GM19324 (cell line): ENCODE measurements around the gene DENND1A.

ENCODE experiments used
- ATAC-seq: cut with Tn5 transposase; IDR thresholded peaks from one replicate; pipeline ENCODE4 v1.9.1; 2021; ENCODE audit warnings: mild to moderate bottlenecking, moderate library complexity; ENCODE audit not compliant: unreplicated experiment, low FRiP score

The DENND1A gene

DNA sequence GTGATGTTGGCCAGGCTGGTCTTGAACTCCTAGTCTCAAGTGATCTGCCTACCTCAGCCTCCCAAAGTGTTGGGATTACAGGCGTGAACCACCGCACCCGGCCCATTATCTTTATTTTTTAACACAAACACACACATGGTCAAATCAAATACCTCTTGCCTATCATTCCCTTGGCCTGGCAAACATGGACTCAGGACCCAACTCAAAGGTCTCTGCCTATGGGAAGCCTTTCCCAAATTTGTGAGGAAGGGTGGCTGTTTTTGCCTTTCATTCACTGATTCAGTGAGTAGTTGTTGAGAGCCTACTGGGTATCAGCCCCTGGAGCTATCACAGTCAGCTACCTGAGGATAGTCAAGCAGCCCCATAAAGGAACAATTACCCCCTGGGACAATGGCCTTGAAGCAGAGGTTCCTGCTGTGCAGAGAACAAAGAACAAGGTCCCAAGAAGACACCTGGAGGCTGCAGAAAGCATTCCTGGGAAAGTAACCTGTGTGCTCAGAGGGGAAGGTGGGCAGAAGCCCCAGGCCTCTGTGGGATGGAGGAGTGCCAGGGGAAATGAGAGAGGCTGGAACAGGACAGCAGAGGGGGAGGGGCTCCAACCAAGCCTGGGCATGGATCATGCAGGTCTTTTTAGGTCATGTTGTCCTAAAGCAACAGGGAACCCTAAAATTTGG is 447.5 kb downstream of the DENND1A start:
- ATAC-seq = no peak

DNA sequence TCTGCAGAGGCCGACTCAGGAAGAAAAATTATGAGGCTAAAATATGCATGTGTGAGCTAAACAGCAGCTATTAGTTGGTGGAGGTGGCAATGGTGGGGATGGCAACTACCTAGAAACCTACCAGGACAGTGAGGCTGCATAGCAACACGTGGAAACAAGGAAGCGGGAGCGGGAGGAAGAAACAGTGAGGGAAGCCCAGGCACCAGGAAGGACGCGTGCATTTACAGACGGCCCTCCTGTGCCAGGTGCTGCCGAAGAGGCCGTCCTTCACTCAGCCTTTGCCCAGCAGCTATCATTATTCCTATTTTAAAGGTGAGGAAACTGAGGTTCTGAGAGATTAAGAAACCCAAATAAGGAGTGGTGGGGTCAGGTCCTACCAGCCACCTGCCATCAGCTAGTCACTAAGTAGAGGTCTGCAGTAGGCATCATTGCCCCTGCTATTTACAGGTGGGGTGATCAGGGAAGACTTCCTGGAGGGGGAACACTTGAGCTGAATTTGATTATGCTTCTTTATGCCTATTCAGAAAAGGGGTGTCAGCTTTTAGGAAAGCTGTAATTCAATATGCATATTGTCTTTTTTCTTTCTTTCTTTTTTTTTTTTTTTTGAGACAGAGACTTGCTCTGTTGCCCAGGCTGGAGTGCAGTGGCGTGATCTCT is 448.6 kb downstream of the DENND1A start:
- no peak for ATAC-seq

DNA sequence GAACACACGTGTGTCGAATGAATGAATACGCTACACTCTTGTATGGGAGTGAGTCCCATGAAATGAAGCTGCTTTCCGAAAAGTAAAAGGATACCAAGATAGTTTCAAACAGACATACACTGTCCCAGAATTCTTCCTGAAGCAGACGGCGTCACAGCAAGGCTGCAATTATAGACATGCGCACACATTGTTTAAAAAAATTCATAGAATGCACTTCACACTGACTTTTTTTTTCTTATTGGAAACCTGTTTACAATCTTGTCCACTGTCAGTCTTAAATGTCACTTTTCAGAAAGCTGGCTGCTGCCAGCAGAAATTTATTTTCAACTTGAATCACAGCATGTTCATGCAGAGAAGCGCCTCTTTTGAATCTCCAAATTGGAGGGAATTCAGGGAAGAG is 449.1 kb downstream of the DENND1A start:
- no peak for ATAC-seq

DNA sequence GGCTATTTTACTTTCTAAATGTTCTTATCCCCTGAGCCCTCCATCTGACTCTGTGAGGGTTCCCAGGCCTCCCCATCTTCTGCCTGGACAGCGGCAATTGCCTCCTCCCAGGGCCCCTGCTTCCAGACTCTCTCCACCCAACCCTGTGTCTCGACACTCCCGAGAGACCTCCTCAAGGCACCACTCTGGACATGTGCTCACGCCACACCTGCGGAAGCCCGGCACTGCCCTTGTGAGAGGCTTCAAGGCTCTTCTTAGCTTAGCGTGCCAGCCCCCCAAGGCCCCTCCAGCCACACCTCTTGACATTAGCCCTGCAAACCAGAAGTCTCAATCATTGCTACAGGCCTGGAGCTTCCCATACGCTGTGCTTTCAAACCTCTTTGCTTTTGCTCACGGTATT is 449.8 kb downstream of the DENND1A start:
- ATAC-seq = no peak

DNA sequence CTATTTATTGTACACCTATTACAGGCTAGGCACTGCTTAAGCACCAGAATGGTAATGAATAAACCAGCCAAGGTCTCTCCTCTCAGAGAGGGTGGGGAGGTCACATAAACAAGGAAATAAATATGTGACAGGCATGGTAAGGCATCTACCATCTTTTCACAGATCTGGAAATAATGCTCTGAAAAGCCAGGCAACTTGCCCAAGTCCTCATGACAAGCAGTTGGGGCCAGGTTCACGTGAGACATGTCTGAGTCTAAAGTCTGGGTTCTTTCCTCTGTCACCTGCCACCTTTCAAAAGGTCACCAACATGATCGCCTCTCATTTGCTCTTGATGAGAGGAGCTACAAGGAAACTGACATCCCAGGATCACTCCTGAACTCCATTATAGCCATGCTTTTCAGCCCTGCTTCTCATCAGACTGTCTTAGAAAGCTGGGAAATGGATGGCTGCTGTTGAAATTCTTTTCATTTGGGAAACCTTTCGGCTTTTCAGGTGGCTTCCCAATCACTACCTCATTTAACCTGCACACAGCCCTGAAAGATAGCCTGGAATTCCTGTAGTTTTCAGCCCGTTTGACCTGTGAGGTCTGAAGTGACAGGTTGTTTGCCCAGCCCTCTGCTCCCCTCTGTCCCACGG is 450.8 kb downstream of the DENND1A start:
- no peak for ATAC-seq

DNA sequence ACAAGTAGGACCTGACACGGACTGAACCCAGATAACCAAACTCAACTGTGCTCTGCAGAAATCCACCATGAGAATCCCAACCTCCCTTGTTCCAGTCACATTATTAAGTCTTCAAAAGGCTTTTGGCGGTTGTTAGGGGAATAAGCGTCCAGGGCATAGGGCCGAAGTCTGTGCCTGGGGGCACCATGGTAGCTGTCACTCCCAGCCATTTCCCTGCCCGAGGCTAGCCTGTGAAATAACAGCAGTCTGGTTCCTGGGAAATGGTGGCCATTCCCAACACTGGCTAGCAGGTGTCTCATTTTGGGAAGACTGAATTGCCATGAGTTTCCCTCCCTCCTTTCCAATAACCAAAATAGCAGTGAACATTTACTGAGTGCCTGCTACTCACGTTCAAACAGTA is 451.8 kb downstream of the DENND1A start:
- no peak for ATAC-seq

DNA sequence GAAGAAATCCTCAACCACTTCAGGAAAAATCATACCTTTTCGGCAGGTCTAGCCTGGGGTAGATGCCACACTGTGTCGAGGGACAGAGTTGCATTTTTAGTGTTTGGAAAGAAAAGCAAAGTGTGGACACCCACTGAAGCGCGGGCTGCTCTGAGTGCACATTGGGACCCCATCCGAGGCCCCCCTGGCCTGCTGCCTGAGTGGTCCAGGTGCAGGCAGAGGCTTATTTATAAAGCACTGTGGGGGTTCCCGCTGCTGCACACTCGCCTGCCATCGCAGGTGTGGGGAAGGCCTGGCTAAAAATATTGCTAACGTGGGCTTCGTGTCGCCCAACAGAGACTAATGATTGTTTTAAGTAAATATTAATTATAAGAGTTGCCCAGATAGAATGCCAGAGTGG is 454.5 kb downstream of the DENND1A start:
- no peak for ATAC-seq

DNA sequence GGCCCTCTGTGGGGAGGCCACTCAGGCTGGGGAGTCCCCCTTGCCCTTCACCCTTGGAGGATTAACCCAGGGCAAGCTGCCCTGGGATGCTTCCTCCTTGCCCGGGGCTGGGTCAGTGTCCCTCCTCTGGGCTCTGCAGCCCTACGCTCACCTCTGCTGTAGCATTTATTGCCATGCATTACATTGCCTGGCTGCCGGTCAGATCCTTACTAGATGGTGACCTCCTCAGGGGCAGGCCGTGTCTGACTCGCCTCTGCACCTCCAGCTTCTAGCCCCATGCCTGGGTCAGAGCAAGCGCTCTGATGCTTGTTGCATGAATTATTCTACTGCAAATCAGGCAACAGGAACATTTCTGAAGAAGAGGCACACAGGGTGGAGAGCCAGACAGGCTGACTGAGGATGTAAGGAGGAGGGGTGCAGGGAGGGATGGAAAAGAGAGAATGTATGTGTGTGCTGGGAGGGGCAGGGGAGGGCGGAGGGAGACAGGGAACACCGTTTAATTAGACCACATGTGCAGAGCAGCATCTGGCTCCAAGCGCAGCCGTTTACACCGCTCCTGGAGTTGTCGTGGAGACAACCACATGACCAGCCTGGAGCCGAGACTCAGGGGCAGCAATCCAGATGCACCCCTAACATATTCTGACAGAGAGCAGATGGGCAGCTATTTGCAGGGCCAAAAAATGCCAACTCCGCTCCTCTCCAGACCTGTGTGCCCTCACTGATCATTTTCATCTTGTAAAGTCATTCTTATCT is 456.9 kb downstream of the DENND1A start:
- ATAC-seq = no peak

DNA sequence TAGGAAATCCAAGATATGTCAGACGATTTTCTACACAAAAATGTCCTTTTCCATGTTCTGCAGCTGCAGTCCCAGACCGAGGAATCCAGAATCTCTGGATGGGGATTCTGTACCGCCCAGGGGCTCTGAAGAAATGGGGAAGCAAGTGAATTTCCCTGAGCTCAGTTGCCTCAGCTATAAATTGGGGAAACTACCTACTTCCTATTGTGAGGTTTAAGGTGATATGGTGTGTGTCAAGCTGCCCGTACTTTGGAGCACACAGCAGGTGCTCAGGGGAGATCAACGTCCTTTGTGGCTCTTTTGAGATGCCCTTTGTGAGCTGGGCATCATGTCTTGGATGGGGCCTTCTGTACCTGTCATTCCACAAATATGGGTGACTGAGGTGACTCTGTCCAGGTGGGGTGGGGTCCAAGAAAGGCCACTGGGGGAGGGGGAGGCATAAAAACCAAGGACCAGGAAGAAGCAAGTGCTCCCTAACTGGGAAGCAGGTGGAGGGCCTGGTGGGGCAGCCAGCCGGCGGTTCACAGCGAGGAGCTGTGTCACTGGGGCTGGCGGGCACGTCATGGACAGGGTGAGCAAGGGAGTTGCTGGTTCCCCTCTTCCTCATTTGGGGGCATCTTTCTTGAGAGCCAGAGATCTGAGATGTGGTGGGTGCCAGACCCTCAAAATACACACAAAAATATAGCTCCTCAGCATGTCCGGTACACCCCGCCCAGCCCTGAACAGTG is 457.9 kb downstream of the DENND1A start:
- no peak for ATAC-seq

DNA sequence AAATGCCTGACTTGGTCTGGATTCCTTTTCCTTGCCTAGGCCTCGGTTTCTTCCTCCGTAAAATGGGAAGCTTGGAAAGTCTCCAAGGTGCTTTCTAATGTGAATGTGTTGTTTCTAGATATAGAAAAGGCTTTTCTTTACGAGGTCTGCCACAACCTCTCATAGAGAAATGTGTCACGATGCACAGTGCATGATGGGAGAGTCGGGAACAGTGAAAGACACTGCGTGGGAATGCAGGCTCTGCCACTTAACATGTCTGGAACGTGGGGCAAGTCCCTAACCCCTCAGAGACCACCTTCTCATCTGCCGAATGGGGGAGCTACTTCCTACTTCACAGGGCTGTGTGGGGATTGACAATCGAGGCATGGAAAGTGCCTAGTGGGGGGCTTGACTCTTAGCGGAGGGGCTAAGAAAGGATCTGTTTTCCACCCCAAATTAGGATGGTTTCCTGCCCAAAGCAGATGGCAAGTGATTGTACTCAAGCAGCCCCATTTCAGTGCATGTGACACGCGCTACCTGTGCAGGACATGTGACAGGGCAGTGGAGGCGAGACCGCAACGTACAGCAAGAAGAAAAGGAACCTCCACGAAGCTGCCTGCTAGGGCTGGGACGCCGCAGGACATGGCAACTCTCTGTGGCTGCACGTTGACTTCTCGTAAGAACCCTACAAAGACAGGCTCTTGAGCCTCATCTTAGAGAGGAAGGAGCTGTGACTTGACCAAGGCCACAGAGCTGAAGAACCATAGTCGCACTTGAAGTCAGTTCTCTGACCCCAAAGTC is 458.7 kb downstream of the DENND1A start:
- ATAC-seq = no peak

DNA sequence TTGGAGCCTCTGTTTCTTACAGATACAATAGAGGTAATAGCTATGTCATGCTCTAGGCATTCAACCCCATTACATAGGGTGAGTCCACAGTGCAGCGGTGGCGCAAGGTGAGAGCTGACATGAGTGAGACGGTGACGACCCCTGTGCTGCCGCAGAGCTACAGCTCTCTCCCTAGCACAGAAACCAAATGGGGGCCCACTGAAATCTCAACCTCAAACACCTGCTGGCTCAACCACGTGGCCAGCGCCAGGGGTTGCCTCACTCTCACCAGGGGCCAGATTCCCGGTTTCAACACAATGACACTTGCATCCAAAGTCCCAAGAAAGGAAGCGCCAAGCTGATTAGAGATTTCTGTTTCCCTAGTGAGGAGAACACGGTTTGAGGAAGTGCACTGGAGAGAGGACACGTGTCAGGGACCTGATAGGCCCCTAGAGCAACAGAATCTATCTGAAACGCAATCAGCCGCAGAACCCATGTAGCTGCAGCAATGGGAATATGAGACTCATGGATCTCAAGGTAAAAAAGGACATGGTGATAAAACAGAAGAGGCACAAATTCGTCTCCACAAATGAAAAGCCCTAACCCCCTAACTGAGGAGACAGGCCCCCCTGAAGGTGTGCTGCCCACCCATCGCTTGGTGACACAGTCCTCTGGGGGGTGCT is 459.7 kb downstream of the DENND1A start:
- ATAC-seq = no peak

DNA sequence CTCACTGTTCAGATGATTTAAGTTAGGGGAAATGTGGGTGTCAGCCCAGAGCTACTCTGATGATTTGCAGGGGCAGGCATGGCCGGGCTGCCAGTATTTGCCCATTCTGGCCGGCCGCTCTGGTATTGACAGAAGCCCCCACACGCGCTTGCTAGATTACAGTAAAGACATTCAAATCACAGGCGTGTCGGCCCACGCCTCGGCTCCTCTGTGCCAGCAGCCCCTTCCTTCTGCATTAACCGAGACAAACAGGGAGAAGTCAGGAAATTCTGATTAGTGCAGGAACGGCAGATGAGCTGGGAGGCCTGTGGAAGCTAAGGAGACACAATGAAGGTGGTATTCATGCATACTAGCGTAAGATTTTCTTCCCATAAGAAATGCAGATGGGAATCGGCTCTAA is 460.6 kb downstream of the DENND1A start:
- no peak for ATAC-seq

DNA sequence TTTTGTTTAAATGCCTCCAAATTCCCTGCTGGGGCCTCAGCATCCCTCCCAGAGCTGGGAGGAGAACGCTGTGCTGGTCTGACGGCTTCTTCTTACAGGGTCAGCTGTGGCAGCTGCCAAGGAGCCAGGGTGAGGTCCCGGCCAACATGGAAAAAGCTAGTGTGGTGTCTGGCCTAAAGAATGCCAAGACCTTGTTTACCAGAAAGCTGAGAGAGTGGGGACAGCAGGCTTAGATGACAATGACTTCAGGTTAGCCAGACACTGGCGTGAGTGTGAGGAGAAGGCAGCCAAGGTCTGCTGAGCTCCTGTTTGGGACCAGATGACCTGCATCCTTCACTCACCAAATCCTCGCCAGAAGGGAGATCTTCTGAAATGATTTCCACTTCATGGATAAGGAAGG is 461.4 kb downstream of the DENND1A start:
- no peak for ATAC-seq

DNA sequence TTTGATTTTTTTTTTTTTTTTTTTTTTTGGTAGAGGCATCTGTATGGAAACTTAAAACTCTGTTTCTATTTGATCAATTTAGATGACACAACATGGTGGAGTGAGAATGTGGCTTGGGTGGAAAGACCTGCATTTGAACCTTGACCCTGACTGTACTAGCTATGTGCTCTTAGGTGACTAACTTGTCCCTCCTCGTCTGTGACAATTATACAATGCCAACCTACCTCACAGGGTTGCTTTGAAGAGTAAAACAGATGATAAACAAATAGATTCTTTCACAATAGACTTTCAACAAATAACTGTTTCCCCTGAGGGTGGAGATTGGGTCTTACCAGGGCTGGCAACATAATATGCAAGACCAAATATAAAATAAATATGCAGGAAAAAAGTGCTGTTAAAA is 464.6 kb downstream of the DENND1A start:
- ATAC-seq = no peak

DNA sequence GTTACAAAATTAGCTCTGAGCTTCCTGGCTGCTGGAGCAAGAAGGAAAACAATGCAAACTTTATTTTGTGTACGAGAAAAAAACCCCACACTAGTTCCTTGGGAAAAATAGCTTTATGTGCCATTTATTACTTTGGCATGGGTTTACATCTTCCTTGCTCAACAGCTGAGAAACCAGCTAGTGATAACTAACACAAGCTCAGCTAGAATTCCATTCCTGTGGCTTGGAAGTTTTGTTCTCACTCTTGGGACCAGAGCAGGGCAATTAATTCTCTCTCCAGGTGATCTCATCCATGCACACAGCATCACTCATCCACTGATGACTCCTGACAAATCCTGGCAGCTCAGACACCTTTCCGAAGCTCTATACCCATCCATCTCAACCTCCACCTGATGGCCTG is 469.8 kb downstream of the DENND1A start:
- no peak for ATAC-seq

DNA sequence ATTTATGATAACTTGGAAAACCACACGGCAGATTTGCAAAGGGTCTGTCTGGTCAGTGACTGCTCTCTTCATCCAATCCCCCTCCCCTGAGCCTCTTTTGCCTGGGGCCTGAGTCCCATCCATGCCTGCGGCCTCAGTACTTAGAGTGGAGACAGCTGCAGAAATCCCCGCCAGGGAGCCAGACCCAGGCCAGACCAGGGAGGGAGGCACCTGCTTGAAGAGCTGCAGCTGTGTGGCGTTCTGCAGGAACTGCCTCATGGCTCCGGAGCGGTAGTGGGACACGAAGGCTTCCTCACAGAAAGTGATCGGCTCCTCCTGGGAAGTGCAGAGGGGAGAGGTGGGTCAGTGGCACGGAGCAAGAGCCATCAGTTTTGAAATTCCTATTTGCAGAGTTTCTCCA is 472.3 kb downstream of the DENND1A start:
- ATAC-seq = no peak

DNA sequence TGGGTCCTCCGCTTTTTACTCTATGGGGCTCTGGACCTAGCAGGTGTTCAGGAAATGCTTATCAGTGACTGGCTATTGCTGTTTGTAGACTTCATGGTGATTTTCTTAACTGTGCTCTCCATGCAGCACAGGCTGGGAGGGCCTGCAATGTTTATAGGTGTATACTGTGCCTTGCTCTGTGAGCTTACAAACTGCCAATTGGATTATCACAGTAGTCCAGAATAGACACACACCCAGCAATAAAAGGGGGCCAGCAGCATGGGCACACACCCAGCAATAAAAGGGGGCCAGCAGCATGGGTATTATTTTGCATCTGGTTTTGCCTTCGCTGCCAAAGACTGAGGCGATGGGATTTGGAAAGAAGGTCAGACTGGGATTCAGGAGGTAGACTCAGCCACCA is 473.9 kb downstream of the DENND1A start:
- no peak for ATAC-seq

DNA sequence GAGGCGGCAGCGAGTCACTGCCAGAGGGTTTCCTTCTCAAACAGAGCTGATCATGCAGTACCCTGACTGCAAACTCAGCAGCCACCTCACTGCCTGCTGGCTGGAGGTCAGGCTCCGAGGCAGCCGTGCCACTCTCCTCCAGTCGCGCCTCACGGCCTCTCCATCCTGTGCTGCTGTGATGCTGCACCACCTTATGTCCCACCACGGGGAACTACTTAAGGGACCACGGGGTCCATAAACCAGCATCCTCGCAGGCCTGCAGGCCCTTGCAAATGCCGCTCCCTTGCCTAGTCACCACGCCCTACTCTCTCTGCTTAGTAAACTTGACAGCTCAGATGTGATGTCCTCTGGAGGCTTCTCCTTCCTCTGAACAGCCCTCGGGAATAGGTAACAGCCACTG is 474.7 kb downstream of the DENND1A start:
- no peak for ATAC-seq

DNA sequence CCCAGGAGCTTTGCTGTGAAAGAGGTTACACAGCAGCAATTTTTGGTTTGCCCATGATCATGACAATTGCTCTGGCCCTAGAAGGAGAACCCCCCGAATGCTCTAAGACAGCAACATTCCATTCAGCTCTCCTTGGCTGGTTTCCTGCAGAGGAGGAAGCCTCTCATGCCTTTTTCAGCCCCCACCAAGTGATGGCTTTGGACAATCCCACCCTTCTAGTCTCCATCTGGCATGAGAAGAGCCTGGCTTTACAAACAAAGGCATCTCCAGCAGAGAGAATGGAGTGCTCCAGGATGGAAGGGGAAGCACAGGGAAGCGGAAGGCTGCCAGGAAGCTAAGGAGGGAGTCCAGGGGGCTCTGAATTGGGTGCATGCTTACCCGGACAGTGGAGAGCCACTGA is 475.6 kb downstream of the DENND1A start:
- ATAC-seq = no peak
